Neural cell (in vitro differentiated cells): ENCODE measurements around the gene HOATZ. TPM values are rescaled to one million over a fixed set of nuclear protein-coding genes. Genes with fewer than 3 reads are reported as not detected.

Experiments
- H2AFZ ChIP-seq: fragments of 200-600, 300-800 bp; sonication (generic), shearing (Covaris generic); 2 replicates; pipeline ENCODE4 v1.6.0; 2014; ENCODE audit warnings: low read depth, mild to moderate bottlenecking, antibody characterized with exemption, low read length, moderate library complexity
- H3F3A ChIP-seq: fragments of 200-600 bp; shearing (Covaris generic); 2 replicates; pipeline ENCODE4 v1.6.1; 2016; ENCODE audit warnings: mild to moderate bottlenecking, moderate library complexity, mixed read lengths, antibody characterized with exemption, low read length; ENCODE audit not compliant: insufficient read depth, poor library complexity, severe bottlenecking
- H3K27ac ChIP-seq: fragments of 200-600, 300-800 bp; sonication (generic), shearing (Covaris generic); 2 replicates; pipeline ENCODE4 v1.5.1; 2014; ENCODE audit warnings: mild to moderate bottlenecking, low read length, moderate library complexity
- H3K27me3 ChIP-seq: fragments of 300-800, 200-600 bp; sonication (generic), shearing (Covaris generic); 2 replicates; pipeline ENCODE4 v1.6.0; 2014; ENCODE audit warnings: mild to moderate bottlenecking, low read depth, low read length, moderate library complexity; ENCODE audit not compliant: insufficient read depth
- H3K36me3 ChIP-seq: fragments of 300-800, 200-600 bp; sonication (generic), shearing (Covaris generic); 2 replicates; pipeline ENCODE4 v1.5.1; 2014; ENCODE audit warnings: mild to moderate bottlenecking, antibody characterized with exemption, low read length, moderate library complexity; ENCODE audit not compliant: insufficient read depth
- H3K4me2 ChIP-seq: fragments of 300-800, 200-600 bp; sonication (generic), shearing (Covaris generic); 2 replicates; pipeline ENCODE4 v1.6.0; 2014; ENCODE audit warnings: mild to moderate bottlenecking, low read length
- H3K4me3 ChIP-seq: fragments of 300-800, 200-600 bp; sonication (generic), shearing (Covaris generic); 2 replicates; pipeline ENCODE4 v1.5.1; 2014; ENCODE audit warnings: mild to moderate bottlenecking, low read length, moderate library complexity
- H3K79me2 ChIP-seq: fragments of 200-600 bp; shearing (Covaris generic); replicated peaks from 2 replicates; pipeline ENCODE4 v1.6.0; 2014; ENCODE audit warnings: mild to moderate bottlenecking, low read length, moderate library complexity; ENCODE audit not compliant: insufficient read depth
- H3K9ac ChIP-seq: fragments of 300-800, 200-600 bp; sonication (generic), shearing (Covaris generic); 2 replicates; pipeline ENCODE4 v1.6.1; 2016; ENCODE audit warnings: mild to moderate bottlenecking, low read length, mixed read lengths
- H3K9me2 ChIP-seq: fragments of 200-600 bp; shearing (Covaris generic); 2 replicates; pipeline ENCODE4 v1.6.1; 2016; ENCODE audit warnings: mild to moderate bottlenecking, low read length, mixed read lengths; ENCODE audit not compliant: insufficient read depth
- H3K9me3 ChIP-seq: fragments of 200-600, 300-800 bp; sonication (generic), shearing (Covaris generic); 2 replicates; pipeline ENCODE4 v1.6.1; 2016; ENCODE audit warnings: mild to moderate bottlenecking, mixed run types, low read length, moderate library complexity, mixed read lengths
- H4K20me1 ChIP-seq: fragments of 200-600 bp; shearing (Covaris generic); 2 replicates; pipeline ENCODE4 v1.6.1; 2016; ENCODE audit warnings: mild to moderate bottlenecking, mixed run types; ENCODE audit not compliant: insufficient read depth
- CTCF ChIP-seq: fragments of 450-650 bp; IDR thresholded peaks from 2 replicates; pipeline ENCODE4 v1.5.1; 2014; ENCODE audit warnings: antibody characterized with exemption, mild to moderate bottlenecking, moderate library complexity; ENCODE audit not compliant: poor library complexity, severe bottlenecking
- EP300 ChIP-seq: fragments of 450-650 bp; conservative IDR thresholded peaks from 2 replicates; pipeline ENCODE4 v1.6.1; 2014; ENCODE audit warnings: antibody characterized with exemption, mild to moderate bottlenecking, moderate library complexity; ENCODE audit not compliant: poor library complexity, severe bottlenecking
- EZH2 ChIP-seq: fragments of 200-600, 300-800 bp; shearing (Covaris generic), sonication (generic); IDR thresholded peaks from 2 replicates; pipeline ENCODE4 v1.6.1; 2014; ENCODE audit warnings: antibody characterized with exemption, low read length, borderline replicate concordance, mild to moderate bottlenecking; ENCODE audit not compliant: insufficient read depth, poor library complexity, severe bottlenecking
- MXI1 ChIP-seq: fragments of 450-650 bp; conservative IDR thresholded peaks from 2 replicates; pipeline ENCODE4 v1.6.1; 2014; ENCODE audit warnings: antibody characterized with exemption, mild to moderate bottlenecking; ENCODE audit not compliant: poor library complexity, severe bottlenecking
- POLR2AphosphoS5 ChIP-seq: IDR thresholded peaks from 2 replicates; pipeline ENCODE4 v1.6.1; 2012
- RAD21 ChIP-seq: fragments of 450-650 bp; conservative IDR thresholded peaks from 2 replicates; pipeline ENCODE4 v1.6.1; 2014; ENCODE audit warnings: antibody characterized with exemption, mild to moderate bottlenecking, moderate library complexity
- REST ChIP-seq: IDR thresholded peaks from 2 replicates; pipeline ENCODE4 v1.6.1; 2012; ENCODE audit warnings: borderline replicate concordance
- SMC3 ChIP-seq: fragments of 450-650 bp; conservative IDR thresholded peaks from 2 replicates; pipeline ENCODE4 v1.6.1; 2014; ENCODE audit warnings: antibody characterized with exemption, mild to moderate bottlenecking, moderate library complexity; ENCODE audit not compliant: poor library complexity
- TAF1 ChIP-seq: IDR thresholded peaks from 2 replicates; pipeline ENCODE4 v1.6.1; 2012; ENCODE audit warnings: low read depth
- polyA plus RNA-seq: library from polyadenylated mRNA; depleted of rRNA; stranded (reverse); fragments of >200 nt; gene quantifications from 2 replicates; pipeline ENCODE4 v1.2.3, GENCODE V29; 2014

The HOATZ gene
- polyA plus RNA-seq, 1 donor from 2014 or later = not detected

- H3K79me2 ChIP-seq = no peaks in the 10 kb centered on the region
- H3K9ac ChIP-seq = no peak overlapping the region
- H3K9me3 ChIP-seq = no peaks in the 10 kb centered on the region
- no peak overlapping the region for H3K27ac ChIP-seq
- no peak overlapping the region for H3K4me2 ChIP-seq
- TF ChIP-seq EP300 = no peak
- TF ChIP-seq MXI1 = no peak
- TF ChIP-seq SMC3 = no peak
- TF ChIP-seq EZH2 = no peak
- TF ChIP-seq TAF1 = no peak
- TF ChIP-seq POLR2AphosphoS5 = no peak
- TF ChIP-seq RAD21 = no peak
- no peak for TF ChIP-seq CTCF
- no peak for TF ChIP-seq REST
- no peaks in the 10 kb centered on the region for H3K27me3 ChIP-seq
- H2AFZ ChIP-seq = no peak overlapping the region
- no peaks in the 10 kb centered on the region for H3K36me3 ChIP-seq
- no peaks in the 10 kb centered on the region for H3F3A ChIP-seq
- no peak overlapping the region for H3K4me3 ChIP-seq
- no peaks in the 10 kb centered on the region for H3K9me2 ChIP-seq
- H4K20me1 ChIP-seq = no peaks in the 10 kb centered on the region
Observed at GRCh38 chr11:111502611-111503010, 12.0 kb upstream of the HOATZ start.

GRCh38 chr11:111510311-111510710 lies 4.3 kb upstream of the HOATZ start:
- Histone ChIP-seq H2AFZ (no peak overlapping the region), H3F3A (no peaks in the 10 kb centered on the region), H3K27me3 (peaks cover 43% of the 10 kb centered on the region), H4K20me1 (no peaks in the 10 kb centered on the region), H3K9me2 (no peaks in the 10 kb centered on the region), H3K9ac (no peak overlapping the region), H3K36me3 (no peaks in the 10 kb centered on the region), H3K79me2 (no peaks in the 10 kb centered on the region), H3K4me2 (no peak overlapping the region), H3K27ac (no peak overlapping the region), H3K9me3 (no peaks in the 10 kb centered on the region), H3K4me3 (no peak overlapping the region)
- no peak for TF ChIP-seq MXI1
- TF ChIP-seq EZH2 = no peak
- TF ChIP-seq RAD21 = no peak
- TF ChIP-seq POLR2AphosphoS5 = no peak
- no peak for TF ChIP-seq REST
- TF ChIP-seq SMC3 = no peak
- no peak for TF ChIP-seq CTCF
- no peak for TF ChIP-seq EP300
- TF ChIP-seq TAF1 = no peak
